ENCODE measurements around the gene MPRIP.

MPRIP gene

DNA sequence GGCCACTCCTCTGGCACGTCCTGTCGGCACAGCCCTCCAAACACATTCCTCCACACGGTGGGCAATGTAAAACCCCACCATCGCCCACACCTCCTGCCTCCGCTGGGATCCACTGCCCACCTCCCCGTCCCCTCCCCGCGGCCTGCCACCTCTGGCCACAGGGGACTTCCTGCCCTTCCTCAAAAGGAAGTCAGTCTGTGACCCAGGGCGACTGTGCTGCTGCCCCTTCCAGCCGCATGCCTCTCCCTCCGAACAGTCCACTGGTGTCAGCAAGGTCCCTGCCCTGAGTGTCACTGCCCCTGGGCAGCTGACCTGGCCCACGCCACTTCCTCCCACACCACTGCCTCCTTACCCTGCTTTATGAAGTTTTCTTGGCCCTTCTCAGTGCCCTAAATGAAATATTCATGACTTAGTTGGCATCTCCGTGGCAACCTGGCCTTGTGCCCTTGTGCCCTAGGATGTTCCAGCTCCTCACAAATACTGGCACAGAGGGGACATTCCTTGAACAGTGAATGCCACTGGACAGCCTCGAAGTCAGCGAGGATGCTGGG lies 161.9 kb downstream of the MPRIP start:
- H2BK12ac ChIP-seq (ENCODE audit: low read length): no peak overlapping the region
- H3K4me1 ChIP-seq (ENCODE audit: control insufficient read depth in 1 of 2, insufficient read depth in 2 of 2, low read length in 2 of 2): peaks cover 0 to 3% of the 10 kb centered on the region in 2 experiments
- H4K91ac ChIP-seq (ENCODE audit: low read depth, low read length): no peak overlapping the region

DNA sequence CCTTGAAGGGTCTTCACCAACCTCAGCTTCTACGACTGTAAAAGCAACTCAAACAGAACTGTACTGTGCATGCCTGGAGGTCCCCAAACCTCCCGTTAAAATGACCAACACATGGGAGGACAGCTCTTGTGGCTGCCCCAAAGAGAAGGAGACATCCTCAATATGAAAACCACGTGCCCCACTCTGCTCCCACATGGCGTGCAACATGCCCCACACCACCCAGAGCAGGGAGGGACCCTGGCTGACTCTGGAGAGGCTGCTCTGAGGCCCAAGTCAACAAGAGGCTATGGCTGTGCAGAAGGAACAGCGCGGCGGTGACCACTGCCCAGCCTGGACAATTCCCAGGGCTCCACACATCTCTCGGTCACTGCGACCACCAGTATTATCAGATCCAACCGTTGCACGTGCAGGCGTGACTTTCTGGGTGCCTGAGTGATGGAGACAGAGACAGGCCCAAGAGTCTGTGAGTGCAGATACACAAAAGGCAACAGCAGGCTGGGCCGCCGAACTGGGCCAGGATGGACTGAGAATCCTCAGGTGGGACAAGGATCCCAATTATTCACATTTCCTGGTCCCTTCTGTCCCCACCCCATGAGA lies 162.5 kb downstream of the MPRIP start:
- no peak overlapping the region for H3K27ac ChIP-seq (ENCODE audit: low read depth, low read length)
- H3K18ac ChIP-seq (ENCODE audit: low read length): no peak overlapping the region
- no peak overlapping the region for H4K12ac ChIP-seq (ENCODE audit: low read depth, low read length)
- no CpG with 5 or more reads among the region's 14 CpGs for WGBS (ENCODE audit: extremely low coverage, insufficient coverage, insufficient read length)
- H3K4me3 ChIP-seq (ENCODE audit: low read depth, low read length): no peak overlapping the region
- H2BK5ac ChIP-seq (ENCODE audit: low read depth, low read length, poor library complexity): no peak overlapping the region
- no peak overlapping the region for H3K4me2 ChIP-seq (ENCODE audit: low read length)
- H2AK5ac ChIP-seq (ENCODE audit: low read length): no peak overlapping the region
- H3K9me3 ChIP-seq (ENCODE audit: insufficient read depth, low read depth, low read length): peaks cover 4% of the 10 kb centered on the region
- peaks cover 0 to 3% of the 10 kb centered on the region in 2 experiments for H3K4me1 ChIP-seq (ENCODE audit: control insufficient read depth in 1 of 2, insufficient read depth in 2 of 2, low read length in 2 of 2)
- H3K79me2 ChIP-seq (ENCODE audit: control insufficient read depth, insufficient read depth, low read length, poor library complexity): no peaks in the 10 kb centered on the region
- no peak overlapping the region for H3K4ac ChIP-seq (ENCODE audit: low read depth, low read length)
- no peak overlapping the region for H3K23ac ChIP-seq (ENCODE audit: low read length)
- H4K91ac ChIP-seq (ENCODE audit: low read depth, low read length): no peak overlapping the region
- no peak overlapping the region for H2BK12ac ChIP-seq (ENCODE audit: low read length)
- H2BK120ac ChIP-seq (ENCODE audit: insufficient read depth, low read length, poor library complexity): no peak overlapping the region
- H2AFZ ChIP-seq (ENCODE audit: insufficient read depth, low read length, poor library complexity): no peak overlapping the region
- no peaks in the 10 kb centered on the region for H3K27me3 ChIP-seq (ENCODE audit: insufficient read depth, low read length)
- no peak overlapping the region for H4K8ac ChIP-seq (ENCODE audit: low read depth, low read length)
- peaks cover 1% of the 10 kb centered on the region for H3K79me1 ChIP-seq (ENCODE audit: low read length)
- no peak overlapping the region for H3K9ac ChIP-seq (ENCODE audit: low read length)
- DNase-seq: no peak
- no peaks in the 10 kb centered on the region for H3K36me3 ChIP-seq (ENCODE audit: control insufficient read depth in 1 of 2, insufficient read depth in 2 of 2, low read length in 2 of 2)
- H3K14ac ChIP-seq (ENCODE audit: low read length): no peak overlapping the region

More for the DNA sequence above, 161.9 kb downstream of the MPRIP start:
- no peak overlapping the region for H3K4me2 ChIP-seq (ENCODE audit: low read length)
- WGBS (ENCODE audit: extremely low coverage, insufficient coverage, insufficient read length): no CpG with 5 or more reads among the region's 15 CpGs
- H3K14ac ChIP-seq (ENCODE audit: low read length): no peak overlapping the region
- H3K9ac ChIP-seq (ENCODE audit: low read length): no peak overlapping the region
- H3K23ac ChIP-seq (ENCODE audit: low read length): no peak overlapping the region
- H3K4me3 ChIP-seq (ENCODE audit: low read depth, low read length): no peak overlapping the region
- no peak overlapping the region for H3K27ac ChIP-seq (ENCODE audit: low read depth, low read length)
- H3K79me1 ChIP-seq (ENCODE audit: low read length): peaks cover 1% of the 10 kb centered on the region
- H3K36me3 ChIP-seq (ENCODE audit: control insufficient read depth in 1 of 2, insufficient read depth in 2 of 2, low read length in 2 of 2): no peaks in the 10 kb centered on the region
- H4K12ac ChIP-seq (ENCODE audit: low read depth, low read length): no peak overlapping the region
- H3K9me3 ChIP-seq (ENCODE audit: insufficient read depth, low read depth, low read length): peaks cover 4% of the 10 kb centered on the region
- no peak overlapping the region for H2BK120ac ChIP-seq (ENCODE audit: insufficient read depth, low read length, poor library complexity)
- H3K4ac ChIP-seq (ENCODE audit: low read depth, low read length): no peak overlapping the region
- no peak for DNase-seq
- no peak overlapping the region for H4K8ac ChIP-seq (ENCODE audit: low read depth, low read length)
- no peak overlapping the region for H2AFZ ChIP-seq (ENCODE audit: insufficient read depth, low read length, poor library complexity)
- no peak overlapping the region for H2AK5ac ChIP-seq (ENCODE audit: low read length)
- H3K27me3 ChIP-seq (ENCODE audit: insufficient read depth, low read length): no peaks in the 10 kb centered on the region
- H3K18ac ChIP-seq (ENCODE audit: low read length): no peak overlapping the region
- no peak overlapping the region for H2BK5ac ChIP-seq (ENCODE audit: low read depth, low read length, poor library complexity)
- H3K79me2 ChIP-seq (ENCODE audit: control insufficient read depth, insufficient read depth, low read length, poor library complexity): no peaks in the 10 kb centered on the region

DNA sequence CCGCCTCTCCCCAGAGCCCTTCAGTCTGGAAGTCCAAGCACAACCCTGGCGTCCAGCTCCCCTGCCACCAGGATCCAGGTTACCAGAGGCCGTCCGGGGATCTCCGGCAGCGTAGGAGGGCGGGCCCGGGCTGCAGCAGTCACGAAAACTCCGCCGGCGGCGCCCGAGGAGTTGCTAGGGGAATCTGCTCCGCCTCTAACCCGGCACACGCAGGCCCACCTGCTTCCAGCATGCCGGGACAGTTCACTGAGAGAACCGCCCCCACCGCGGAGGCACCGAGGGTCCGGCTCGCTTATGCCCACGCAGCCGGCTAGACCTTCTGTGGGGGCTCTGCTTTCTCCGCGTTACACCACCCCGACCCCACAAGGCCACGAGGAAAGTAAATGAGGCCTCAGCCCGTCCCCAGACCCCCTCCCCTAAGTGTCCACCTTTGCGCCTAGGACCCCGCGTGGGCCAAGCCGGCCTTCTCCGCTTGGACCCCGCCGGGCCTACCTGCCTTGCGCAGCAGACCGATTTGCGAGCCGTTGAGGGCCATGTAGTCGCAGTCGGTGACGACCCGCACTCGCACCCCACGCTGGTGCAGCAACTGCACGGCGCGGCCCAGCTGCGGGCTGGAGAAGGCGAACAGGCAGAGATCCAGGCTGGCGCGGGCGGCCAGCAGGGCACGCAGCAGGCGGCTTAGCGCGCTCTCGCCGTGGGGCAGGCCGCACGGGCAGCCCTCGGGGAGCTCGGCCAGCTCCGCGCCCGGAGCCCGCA lies 163.3 kb downstream of the MPRIP start:
- Histone ChIP-seq H3K9ac (ENCODE audit: low read length) (no peak overlapping the region), H3K79me1 (ENCODE audit: low read length) (no peaks in the 10 kb centered on the region), H4K91ac (ENCODE audit: low read depth, low read length) (no peak overlapping the region), H3K4me2 (ENCODE audit: low read length) (no peak overlapping the region), H3K18ac (ENCODE audit: low read length) (no peak overlapping the region), H3K27ac (ENCODE audit: low read depth, low read length) (no peak overlapping the region), H3K36me3 (ENCODE audit: control insufficient read depth in 1 of 2, insufficient read depth in 2 of 2, low read length in 2 of 2) (no peaks in the 10 kb centered on the region), H2BK120ac (ENCODE audit: insufficient read depth, low read length, poor library complexity) (no peak overlapping the region), H2BK5ac (ENCODE audit: low read depth, low read length, poor library complexity) (no peak overlapping the region), H3K4me3 (ENCODE audit: low read depth, low read length) (no peak overlapping the region), H3K23ac (ENCODE audit: low read length) (no peak overlapping the region), H2BK12ac (ENCODE audit: low read length) (no peak overlapping the region), H4K8ac (ENCODE audit: low read depth, low read length) (no peak overlapping the region), H3K4ac (ENCODE audit: low read depth, low read length) (no peak overlapping the region), H3K27me3 (ENCODE audit: insufficient read depth, low read length) (no peaks in the 10 kb centered on the region), H3K9me3 (ENCODE audit: insufficient read depth, low read depth, low read length) (peaks cover 4% of the 10 kb centered on the region), H4K12ac (ENCODE audit: low read depth, low read length) (no peak overlapping the region), H2AFZ (ENCODE audit: insufficient read depth, low read length, poor library complexity) (no peak overlapping the region), H3K79me2 (ENCODE audit: control insufficient read depth, insufficient read depth, low read length, poor library complexity) (no peaks in the 10 kb centered on the region), H3K14ac (ENCODE audit: low read length) (no peak overlapping the region), H3K4me1 (ENCODE audit: control insufficient read depth in 1 of 2, insufficient read depth in 2 of 2, low read length in 2 of 2) (no peaks in the 10 kb centered on the region), H2AK5ac (ENCODE audit: low read length) (no peak overlapping the region)
- DNase-seq: peak; percentile 84 to 90
- WGBS (ENCODE audit: extremely low coverage, insufficient coverage, insufficient read length): no CpG with 5 or more reads among the region's 70 CpGs

DNA sequence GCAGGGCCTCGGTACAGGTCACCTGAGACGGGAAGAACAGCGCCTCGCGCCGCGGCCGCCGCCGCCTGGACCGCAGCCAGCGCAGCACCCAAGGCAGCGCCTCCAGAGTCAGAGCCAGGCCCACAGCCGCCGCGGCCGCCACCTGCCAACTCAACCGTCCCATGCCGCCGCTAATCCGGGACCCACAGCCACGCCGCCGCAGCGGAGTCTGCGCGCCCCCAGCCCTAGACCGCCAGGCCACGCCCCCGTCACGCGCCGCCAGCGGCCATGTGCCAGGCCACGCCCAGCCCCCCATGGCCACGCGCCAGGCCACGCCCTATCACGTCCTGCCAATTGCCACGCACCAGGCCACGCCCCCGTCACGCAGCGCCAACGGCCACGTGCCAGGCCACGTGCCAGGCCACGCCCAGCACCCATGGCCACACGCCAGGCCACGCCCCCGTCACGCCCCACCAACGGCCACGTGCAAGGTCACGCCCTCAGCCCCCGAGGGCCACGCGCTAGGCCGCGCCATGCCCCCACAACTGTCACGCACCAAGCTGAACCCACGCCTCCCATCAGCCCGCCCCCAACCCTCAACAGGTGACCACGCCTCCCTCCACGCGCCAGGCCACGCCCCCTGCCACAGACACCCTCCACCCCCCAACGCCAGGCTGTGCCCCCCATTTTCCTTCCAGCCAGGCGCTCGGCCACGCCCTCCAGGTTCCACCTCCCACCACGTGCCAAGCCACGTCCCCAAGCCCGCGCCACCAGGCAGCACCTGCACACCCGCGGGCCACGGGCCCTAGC lies 164.1 kb downstream of the MPRIP start, which contains the start of gene PLD6:
Gene PLD6, minus strand, starts transcription at position 210 of the 789 bp plus-strand sequence. Its CDS starts 47 bp downstream, at position 163.
- Histone ChIP-seq H3K4me3 (ENCODE audit: low read depth, low read length) (no peak within 1 kb of the TSS), H3K79me2 (ENCODE audit: control insufficient read depth, insufficient read depth, low read length, poor library complexity) (no peaks in the 10 kb centered on the region), H4K8ac (ENCODE audit: low read depth, low read length) (no peak within 1 kb of the TSS), H3K18ac (ENCODE audit: low read length) (no peak within 1 kb of the TSS), H2AFZ (ENCODE audit: insufficient read depth, low read length, poor library complexity) (no peak within 1 kb of the TSS), H3K36me3 (ENCODE audit: control insufficient read depth in 1 of 2, insufficient read depth in 2 of 2, low read length in 2 of 2) (peaks cover 2 to 3% of the 10 kb centered on the region in 2 experiments), H2AK5ac (ENCODE audit: low read length) (no peak within 1 kb of the TSS), H3K27me3 (ENCODE audit: insufficient read depth, low read length) (no peaks in the 10 kb centered on the region), H4K91ac (ENCODE audit: low read depth, low read length) (no peak within 1 kb of the TSS), H2BK120ac (ENCODE audit: insufficient read depth, low read length, poor library complexity) (no peak within 1 kb of the TSS), H3K4me1 (ENCODE audit: control insufficient read depth in 1 of 2, insufficient read depth in 2 of 2, low read length in 2 of 2) (no peaks in the 10 kb centered on the region), H2BK5ac (ENCODE audit: low read depth, low read length, poor library complexity) (no peak within 1 kb of the TSS), H3K14ac (ENCODE audit: low read length) (no peak within 1 kb of the TSS), H3K9ac (ENCODE audit: low read length) (no peak within 1 kb of the TSS), H3K4ac (ENCODE audit: low read depth, low read length) (no peak within 1 kb of the TSS), H2BK12ac (ENCODE audit: low read length) (no peak within 1 kb of the TSS), H3K79me1 (ENCODE audit: low read length) (no peaks in the 10 kb centered on the region), H3K4me2 (ENCODE audit: low read length) (no peak within 1 kb of the TSS), H3K9me3 (ENCODE audit: insufficient read depth, low read depth, low read length) (peaks cover 4% of the 10 kb centered on the region), H3K27ac (ENCODE audit: low read depth, low read length) (no peak within 1 kb of the TSS), H4K12ac (ENCODE audit: low read depth, low read length) (no peak within 1 kb of the TSS), H3K23ac (ENCODE audit: low read length) (no peak within 1 kb of the TSS)
- WGBS (ENCODE audit: extremely low coverage, insufficient coverage, insufficient read length): no CpG with 5 or more reads among the region's 78 CpGs
- peak; percentile 65 to 76 for DNase-seq

Data from trophoblast cell (in vitro differentiated cells and primary cell).